K562 (cell line): ENCODE measurements around the gene SERPINF2. TPM values are rescaled to one million over a fixed set of nuclear protein-coding genes. Genes with fewer than 3 reads are reported as not detected.

ENCODE experiments used
- ATAC-seq: fragments of 200-7000 bp; cut with Tn5 transposase; 3 replicates; pipeline ENCODE4 v1.9.1; 2020; ENCODE audit warnings: moderate library complexity
- BruUV-seq: library from RNA; stranded (reverse); fragments of 400-500 nt; replicated peaks from 2 replicates; lab custom pipeline; 2021; lab: Mats Ljungman, UMichigan
- CTCF ChIA-PET: fragments of 300-600 bp; formaldehyde crosslinking; extraction: SDS; loops from one replicate; lab custom pipeline; 2021; ENCODE audit warnings: low intra/inter-chr PET ratio; lab: Yijun Ruan, JAX
- POLR2A ChIA-PET: fragments of 300-600, 350-650 bp; sonication (Branson Sonifier 250); formaldehyde crosslinking; extraction: SDS; loops from one replicate; lab custom pipeline; 2021; ENCODE audit warnings: antibody characterized with exemption, inconsistent platforms; lab: Yijun Ruan, JAX
- DNase-seq, 4 experiments: peaks; one replicate each; pipeline versions ENCODE4 v3.0.0 to v3.0.0-alpha.2; 2011 to 2018; ENCODE audit warnings: low spot score in 3 of 4, mixed read lengths in 3 of 4; ENCODE audit errors: extremely low read depth in 1 of 4
- FAIRE-seq: peaks from 2 replicates; lab custom pipeline; 2011; peaks lifted over from hg19 to GRCh38; lab: Jason Lieb, UNC
- H2AFZ ChIP-seq: 2 replicates; pipeline ENCODE4 v1.6.0; 2011; ENCODE audit warnings: low read depth, low read length, control low read depth, inconsistent platforms
- H3K27ac ChIP-seq: fragments of 200-600 bp; 3 replicates; pipeline ENCODE4 v1.8.0; 2011; ENCODE audit warnings: low read depth, mild to moderate bottlenecking, control low read depth, inconsistent platforms, low read length, moderate library complexity, mixed read lengths; ENCODE audit errors: extremely low read depth
- H3K27me3 ChIP-seq, 2 experiments: fragments of 300-600 bp in 1 of 2; 2 replicates in 1 of 2; 3 replicates in 1 of 2; pipeline versions ENCODE4 v1.6.0 to v1.8.0; 2011; ENCODE audit warnings: inconsistent platforms in 2 of 2, low read length in 2 of 2, mild to moderate bottlenecking in 1 of 2, mixed read lengths in 1 of 2, moderate library complexity in 1 of 2; ENCODE audit not compliant: control insufficient read depth in 2 of 2, insufficient read depth in 2 of 2
- H3K36me3 ChIP-seq: fragments of 300-600 bp; 3 replicates; pipeline ENCODE4 v1.8.0; 2011; ENCODE audit warnings: mild to moderate bottlenecking, low read length, inconsistent platforms; ENCODE audit not compliant: control insufficient read depth, insufficient read depth
- H3K4me1 ChIP-seq, 2 experiments: fragments of 200-600 bp in 1 of 2; replicated peaks in 1 of 2; 2 replicates in 1 of 2; 3 replicates in 1 of 2; pipeline versions ENCODE4 v1.5.1 to v1.8.0; 2011; ENCODE audit warnings: inconsistent platforms in 2 of 2, low read length in 2 of 2, mild to moderate bottlenecking in 1 of 2, mixed read lengths in 1 of 2, moderate library complexity in 1 of 2; ENCODE audit not compliant: control insufficient read depth in 2 of 2, insufficient read depth in 2 of 2
- H3K4me2 ChIP-seq: 2 replicates; pipeline ENCODE4 v1.6.1; 2011; ENCODE audit warnings: low read length, control low read depth, inconsistent platforms, mixed read lengths; ENCODE audit not compliant: insufficient read depth
- H3K4me3 ChIP-seq: fragments of 200-600 bp; sonication (generic), shearing (Covaris generic); 2 replicates; pipeline ENCODE4 v1.5.1; 2016; ENCODE audit warnings: control low read depth, inconsistent platforms
- H3K79me2 ChIP-seq: fragments of 200-600 bp; 3 replicates; pipeline ENCODE4 v1.8.0; 2011; ENCODE audit warnings: low read length, inconsistent platforms; ENCODE audit not compliant: control insufficient read depth, insufficient read depth
- H3K9ac ChIP-seq, 2 experiments: 2 replicates each; pipeline versions ENCODE4 v1.6.0 to v1.6.1; 2011; ENCODE audit warnings: low read depth in 2 of 2, low read length in 2 of 2, control low read depth in 1 of 2, inconsistent platforms in 1 of 2, mild to moderate bottlenecking in 1 of 2, mixed read lengths in 1 of 2; ENCODE audit not compliant: insufficient read depth in 1 of 2
- H3K9me1 ChIP-seq: one replicate; pipeline ENCODE4 v1.6.0; 2011; ENCODE audit warnings: inconsistent platforms, mild to moderate bottlenecking, low read length, moderate library complexity; ENCODE audit not compliant: control insufficient read depth, insufficient read depth
- H3K9me3 ChIP-seq: replicated peaks from 2 replicates; pipeline ENCODE4 v1.5.1; 2011; ENCODE audit warnings: low read depth, low read length, inconsistent platforms; ENCODE audit not compliant: control insufficient read depth, insufficient read depth
- H4K20me1 ChIP-seq: replicated peaks from 2 replicates; pipeline ENCODE4 v1.6.1; 2011; ENCODE audit warnings: low read length, inconsistent platforms, mixed read lengths; ENCODE audit not compliant: control insufficient read depth, insufficient read depth
- DMBX1 ChIP-seq: fragments of 250-450 bp; sonication (Bioruptor Pico); IDR thresholded peaks from 2 replicates; pipeline ENCODE4 v1.8.0; 2022; ENCODE audit warnings: inconsistent platforms, mild to moderate bottlenecking, moderate library complexity, borderline replicate concordance
- HMG20B ChIP-seq: fragments of 250-450 bp; sonication (Bioruptor Pico); IDR thresholded peaks from 2 replicates; pipeline ENCODE4 v1.5.0; 2021; ENCODE audit warnings: mild to moderate bottlenecking
- MCM5 ChIP-seq: fragments of 450-650 bp; IDR thresholded peaks from 2 replicates; pipeline ENCODE4 v1.6.1; 2016; ENCODE audit warnings: low read depth
- MEF2A ChIP-seq: IDR thresholded peaks from 2 replicates; pipeline ENCODE4 v1.6.1; 2011; ENCODE audit warnings: low read depth, mild to moderate bottlenecking, low read length, moderate library complexity; ENCODE audit not compliant: control insufficient read depth
- NFE2 ChIP-seq: IDR thresholded peaks from 2 replicates; pipeline ENCODE4 v1.6.1; 2014; ENCODE audit warnings: antibody characterized with exemption, low read depth
- SIN3A ChIP-seq, 2 experiments: fragments of 150-350 bp in 1 of 2; IDR thresholded peaks; 2 replicates each; pipeline ENCODE4 v1.6.1; 2011 to 2016; ENCODE audit warnings: borderline replicate concordance in 2 of 2, low read depth in 2 of 2, low read length in 2 of 2, mild to moderate bottlenecking in 2 of 2, moderate library complexity in 2 of 2; ENCODE audit not compliant: control insufficient read depth in 1 of 2
- TAF1 ChIP-seq: IDR thresholded peaks from 2 replicates; pipeline ENCODE4 v1.6.1; 2011; ENCODE audit warnings: mild to moderate bottlenecking, low read length, moderate library complexity; ENCODE audit not compliant: insufficient read depth, control insufficient read depth, severe bottlenecking; ENCODE audit errors: extremely low read depth
- WGBS: fragments of 100-300 bp; shearing (Covaris generic); methylation state at CpG from one replicate; pipeline ENCODE4 v1.1.6; 2016; ENCODE audit warnings: low coverage, mixed read lengths; ENCODE audit not compliant: insufficient coverage; ENCODE audit errors: missing lambda C conversion rate; 5-methylcytosine and 5-hydroxymethylcytosine counted together
- in situ Hi-C: fragments of 300-500 bp; cut with MboI; formaldehyde crosslinking; loops from 4 replicates; pipeline ENCODE4 v1.15.0; 2018; ENCODE audit warnings: inconsistent platforms, mixed read lengths
- intact Hi-C: fragments of 100-400 bp; cut with micrococcal nuclease; formaldehyde crosslinking; loops from 2 replicates; pipeline ENCODE4 v1.14.2; 2022
- polyA plus RNA-seq, 8 experiments: library from polyadenylated mRNA; depleted of rRNA in 4 of 8; stranded (reverse) in 5 of 8; unstranded in 3 of 8; fragments of >200 nt; fragmentation: Nextera tagmentation in 2 of 8; fragmentation: Illumina TruSeq in 1 of 8; extraction: Ambion mirVana in 2 of 8; extraction: Trizol in 1 of 8; gene quantifications; 2 replicates each; pipeline versions ENCODE4 v1.2.1 to v1.2.3, GENCODE V29; 2011 to 2014; ENCODE audit warnings: inconsistent platforms in 1 of 8, missing spikeins in 1 of 8
- total RNA-seq, 7 experiments: library from RNA; depleted of rRNA in 6 of 7; stranded (reverse); fragments of >200 nt in 6 of 7; fragmentation: Illumina TruSeq in 2 of 7; extraction: Trizol in 2 of 7; gene quantifications; 2 replicates each; pipeline versions ENCODE4 v1.2.1 to v1.2.3, GENCODE V29; 2011 to 2021; ENCODE audit warnings: low replicate concordance in 1 of 7
- TF ChIP-seq, protein P1 (sequence below): fragments of 250-450 bp; sonication (Bioruptor Pico); IDR thresholded peaks from 2 replicates; pipeline ENCODE4 v1.5.0; 2020; ENCODE audit warnings: mild to moderate bottlenecking

Gene SERPINF2
- total and polyA plus RNA-seq, 9 of the 15 experiments (the other 6 are each of a cell fraction or from before 2014, with no cell fraction given) = 0.22 TPM; not detected in 8

DNA sequence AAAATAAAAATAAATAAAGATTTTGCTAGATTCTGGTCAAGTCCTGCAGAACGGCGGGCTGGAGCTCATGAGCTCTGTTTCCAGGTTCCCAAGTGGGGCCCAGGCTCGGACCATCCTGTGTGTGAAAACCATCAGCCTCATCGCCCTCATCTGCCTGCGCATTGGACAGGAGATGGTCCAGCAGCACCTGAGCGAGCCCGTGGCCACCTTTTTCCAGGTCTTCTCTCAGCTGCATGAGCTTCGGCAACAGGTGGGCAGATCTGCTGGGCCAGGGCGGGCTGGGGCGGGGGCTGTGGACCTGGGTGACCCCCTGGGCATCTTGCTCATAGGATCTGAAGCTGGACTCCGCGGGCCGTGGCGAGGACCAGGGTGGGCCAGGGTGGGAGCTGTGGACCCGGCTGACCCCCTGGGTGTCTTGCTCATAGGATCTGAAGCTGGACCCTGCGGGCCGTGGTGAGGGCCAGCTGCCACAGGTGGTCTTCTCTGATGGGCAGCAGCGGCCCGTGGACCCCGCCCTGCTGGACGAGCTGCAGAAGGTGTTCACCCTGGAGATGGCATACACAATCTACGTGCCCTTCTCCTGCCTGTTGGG is 10.3 kb upstream of the SERPINF2 start:
- ATAC-seq = no peak
- Histone ChIP-seq H3K4me3 (no peak overlapping the region), H3K4me1 (peaks cover 30 to 77% of the 10 kb centered on the region in 2 experiments), H3K9ac (peak overlapping the region in 1 of 2 experiments; percentile 35; a peak in 1 of 4 replicates), H3K27me3 (no peaks in the 10 kb centered on the region)
- CTCF ChIA-PET = no interaction called here
- 95% methylated on average over 11 of the region's 22 CpGs for WGBS
- TF ChIP-seq MEF2A (no peak), DMBX1 (CRISPR knock-in tag) (no peak), MCM5 (no peak), HMG20B (no peak), NFE2 (no peak), SIN3A (IDR thresholded peaks at IDR 0.05; ENCODE audit: borderline replicate concordance in 2 of 2, control insufficient read depth in 1 of 2, low read depth in 2 of 2, low read length in 2 of 2) (no peak), TAF1 (no peak)
- TF ChIP-seq, protein P1, sequence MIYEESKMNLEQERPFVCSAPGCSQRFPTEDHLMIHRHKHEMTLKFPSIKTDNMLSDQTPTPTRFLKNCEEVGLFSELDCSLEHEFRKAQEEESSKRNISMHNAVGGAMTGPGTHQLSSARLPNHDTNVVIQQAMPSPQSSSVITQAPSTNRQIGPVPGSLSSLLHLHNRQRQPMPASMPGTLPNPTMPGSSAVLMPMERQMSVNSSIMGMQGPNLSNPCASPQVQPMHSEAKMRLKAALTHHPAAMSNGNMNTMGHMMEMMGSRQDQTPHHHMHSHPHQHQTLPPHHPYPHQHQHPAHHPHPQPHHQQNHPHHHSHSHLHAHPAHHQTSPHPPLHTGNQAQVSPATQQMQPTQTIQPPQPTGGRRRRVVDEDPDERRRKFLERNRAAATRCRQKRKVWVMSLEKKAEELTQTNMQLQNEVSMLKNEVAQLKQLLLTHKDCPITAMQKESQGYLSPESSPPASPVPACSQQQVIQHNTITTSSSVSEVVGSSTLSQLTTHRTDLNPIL (CRISPR knock-in tag) = no peak
- TF ChIP-seq, all 486 proteins: peak for 0
- Histone ChIP-seq H3K36me3 (peaks cover 11% of the 10 kb centered on the region; the same call in 1 of the 3 replicates), H3K79me2 (peaks cover 4% of the 10 kb centered on the region; the same call in 1 of the 3 replicates), H3K9me3 (no peaks in the 10 kb centered on the region), H3K27ac (no peak overlapping the region), H3K4me2 (no peak overlapping the region), H3K9me1 (no peaks in the 10 kb centered on the region), H2AFZ (no peak overlapping the region), H4K20me1 (no peaks in the 10 kb centered on the region)
- in situ Hi-C loops (loop anchor here (5.0 kb wide), 1 partner anchor 35 kb away; no protein-coding TSS in a partner anchor), intact Hi-C loops (no loop called here)
- FAIRE-seq (no peak), DNase-seq (no peak)
- BruUV-seq = no TSS peak
- POLR2A ChIA-PET = interaction anchor here (1.3 to 1.4 kb wide), 3 partner anchors 14 to 29 kb away, joined by 3 read pairs; partner anchors contain the start of gene SERPINF1
